Stimulated activated CD8-positive, alpha-beta memory T cell treated with anti-CD3 and anti-CD28 coated beads, Interleukin-15, amount 100 ng/mL, for 1 hour (primary cell): ENCODE results near the gene MORF4L1.
"Not testable (repeated sequence)": the region's sequence is repeated elsewhere in the genome, so short reads cannot be mapped to it uniquely, and the experiment has no call there.

Experiments
- DNase-seq: peaks from one replicate; pipeline ENCODE4 v3.0.0-alpha.2; 2020; ENCODE audit warnings: low read depth

The MORF4L1 gene

GRCh38 chr15:78859971-78860719 lies 12.5 kb upstream of the MORF4L1 start:
- peak; percentile 20 for DNase-seq

- DNase-seq, result not testable (repeated sequence)
Observed at GRCh38 chr15:78865585-78865984, 7.1 kb upstream of the MORF4L1 start.

GRCh38 chr15:78866031-78866430 lies 6.7 kb upstream of the MORF4L1 start:
- not testable (repeated sequence) for DNase-seq

DNA sequence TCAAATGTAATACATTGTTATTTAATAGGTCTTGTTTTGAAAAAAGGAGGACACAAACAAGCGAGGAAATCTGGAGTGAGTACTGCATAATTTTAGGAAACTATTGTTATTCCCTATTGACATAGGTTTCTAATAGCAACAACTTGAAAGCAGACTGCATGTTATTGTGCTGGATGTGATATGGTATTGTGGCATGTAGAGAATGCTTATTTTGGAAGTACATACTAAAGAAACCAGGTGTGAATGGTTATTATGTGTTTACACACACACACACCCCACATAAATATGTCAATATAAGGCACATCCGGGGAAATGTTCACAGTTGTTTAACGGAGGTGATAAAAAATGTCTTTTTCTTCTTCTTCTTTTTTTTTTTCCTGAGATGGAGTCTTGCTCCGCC lies 5.9 kb upstream of the MORF4L1 start:
- no peak for DNase-seq

DNA sequence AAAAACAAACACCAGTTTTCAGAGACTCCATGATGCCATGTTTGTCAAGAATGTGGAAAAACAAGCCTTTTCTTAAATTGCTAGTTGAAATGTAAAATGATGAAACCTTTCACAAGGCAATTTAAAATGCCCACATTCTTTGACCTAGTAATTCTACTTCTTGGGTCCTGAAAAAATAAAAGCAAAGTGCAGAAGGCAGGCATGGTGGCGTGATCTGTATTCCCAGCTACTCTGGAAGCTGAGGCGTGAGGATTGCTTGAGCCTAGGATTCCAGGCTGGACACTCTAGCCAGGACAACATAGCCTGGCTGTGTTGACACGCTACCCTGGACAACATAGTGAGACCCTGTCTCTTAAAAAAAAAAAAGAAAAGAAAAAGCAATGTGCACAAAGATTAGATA lies 4.3 kb upstream of the MORF4L1 start:
- no peak for DNase-seq

- DNase-seq, result not testable (repeated sequence)
Observed at GRCh38 chr15:78871483-78872127, 1.1 kb upstream of the MORF4L1 start.

- DNase-seq, result peak; percentile 68
Observed at GRCh38 chr15:78872972-78873792, 492 bp downstream of the MORF4L1 start.

DNA sequence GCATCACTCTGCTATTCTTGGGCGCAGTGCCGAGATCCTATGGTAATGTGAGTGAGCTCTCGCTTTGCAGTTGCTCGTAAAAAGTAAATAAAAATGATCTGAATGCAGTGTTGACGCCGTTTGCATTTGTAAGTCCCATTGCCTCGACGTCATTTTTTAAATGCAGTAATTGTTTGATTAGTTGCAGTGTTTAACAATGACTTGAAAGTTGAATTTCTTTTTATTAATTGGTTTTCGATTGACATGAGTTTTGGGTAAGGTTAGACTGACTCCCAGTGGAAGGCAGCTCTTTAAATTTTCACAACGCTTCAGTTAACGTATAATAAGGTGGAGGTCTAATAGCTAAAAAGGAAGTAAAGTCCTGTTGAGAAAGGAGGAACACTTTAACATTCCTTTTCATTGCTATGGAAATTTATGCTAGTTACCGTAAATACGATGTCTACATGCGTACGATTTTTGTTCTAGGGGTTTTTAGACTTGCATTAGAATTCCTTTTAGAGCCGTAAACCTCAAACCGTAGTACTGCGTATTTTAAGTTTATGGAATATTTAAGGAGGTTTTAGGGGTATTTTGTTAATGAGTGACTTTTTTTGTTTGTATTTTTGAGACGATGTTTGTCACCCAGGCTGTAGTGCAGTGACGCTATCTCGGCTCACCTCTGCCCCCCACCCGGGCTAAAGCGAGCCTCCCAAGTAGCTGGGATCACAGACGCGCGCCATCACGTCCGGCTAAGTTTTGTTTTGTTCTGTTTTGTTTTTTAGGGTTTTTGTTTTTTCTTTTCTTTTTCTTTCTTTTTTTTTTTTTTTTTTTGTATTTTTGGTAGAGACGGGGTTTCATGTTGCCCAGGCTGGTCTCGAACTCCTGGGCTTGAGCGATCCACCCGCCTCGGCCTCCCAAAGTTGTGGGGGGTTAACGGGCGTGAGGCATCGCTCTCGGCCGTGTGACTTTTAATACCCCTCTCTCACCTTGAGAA lies 1.4 kb downstream of the MORF4L1 start:
- no peak for DNase-seq

- no peak for DNase-seq
Observed at GRCh38 chr15:78875107-78875914, 2.6 kb downstream of the MORF4L1 start.

- not testable (repeated sequence) for DNase-seq
Observed at GRCh38 chr15:78876954-78877353, 4.3 kb downstream of the MORF4L1 start.

GRCh38 chr15:78878356-78878755 lies 5.7 kb downstream of the MORF4L1 start:
- no peak for DNase-seq

GRCh38 chr15:78879517-78880241 lies 7.0 kb downstream of the MORF4L1 start:
- DNase-seq, result no peak

- no peak for DNase-seq
Observed at GRCh38 chr15:78880242-78880533, 7.5 kb downstream of the MORF4L1 start.

GRCh38 chr15:78880813-78881212 lies 8.1 kb downstream of the MORF4L1 start:
- no peak for DNase-seq

DNA sequence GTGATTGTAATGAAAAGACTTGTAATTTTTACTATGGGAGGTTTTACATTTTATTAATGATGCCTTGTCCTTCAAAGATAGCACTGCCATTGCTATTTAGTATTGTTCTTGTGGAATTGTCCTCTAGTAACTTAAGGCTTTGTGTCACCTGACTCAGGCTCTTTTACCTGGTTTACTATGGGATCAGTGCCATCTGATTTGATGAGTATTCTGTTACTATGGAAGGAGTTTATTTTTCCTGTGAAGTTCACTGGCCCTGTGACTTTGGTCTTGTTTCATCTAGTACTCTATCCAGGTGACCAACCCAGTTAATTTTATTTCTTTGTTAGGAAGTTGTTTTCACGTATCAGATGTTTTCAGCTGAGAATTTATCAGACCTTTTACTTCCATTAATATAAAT lies 9.0 kb downstream of the MORF4L1 start:
- no peak for DNase-seq

GRCh38 chr15:78889000-78889399 lies 16.3 kb downstream of the MORF4L1 start:
- no peak for DNase-seq

- DNase-seq, result no peak
Observed at GRCh38 chr15:78893538-78893937, 20.8 kb downstream of the MORF4L1 start.

DNA sequence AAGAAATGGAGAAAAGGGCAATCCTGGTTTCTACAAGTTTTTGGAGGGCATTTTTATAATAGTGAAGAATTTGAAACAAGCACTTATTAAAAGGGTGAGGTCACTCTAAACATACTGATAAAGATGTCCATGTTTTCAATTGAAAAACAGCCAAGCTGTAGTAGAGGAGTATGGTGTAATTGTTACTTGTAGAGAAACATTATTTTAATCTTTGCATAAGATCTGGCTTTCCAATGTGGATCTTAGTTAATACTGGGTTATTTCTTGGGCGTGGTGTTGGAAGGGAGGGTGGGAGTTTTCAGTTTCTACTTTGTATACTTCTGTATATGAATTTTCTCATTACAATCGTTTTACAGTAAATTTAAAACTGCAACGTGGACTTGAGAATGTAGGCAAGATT lies 22.8 kb downstream of the MORF4L1 start:
- no peak for DNase-seq

DNA sequence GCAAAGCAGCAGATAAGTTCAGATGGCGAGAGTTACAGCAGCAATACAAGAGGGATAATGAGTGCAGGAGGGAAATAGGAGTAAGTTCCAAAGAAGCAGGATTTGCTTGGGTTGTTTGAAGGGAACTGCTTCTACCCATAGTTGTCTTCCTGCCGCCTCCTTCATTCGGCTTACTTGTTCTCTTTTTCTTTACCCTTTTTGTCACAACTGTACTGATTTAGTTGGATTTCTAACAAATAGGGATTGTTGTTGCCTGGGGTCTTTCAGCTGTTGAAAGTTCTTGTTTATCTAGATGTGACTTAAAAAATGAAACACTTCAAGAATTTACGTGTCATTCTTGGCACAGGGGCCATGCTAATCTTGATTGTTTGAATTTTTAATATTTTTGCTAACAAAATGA lies 25.9 kb downstream of the MORF4L1 start:
- DNase-seq, result no peak

DNA sequence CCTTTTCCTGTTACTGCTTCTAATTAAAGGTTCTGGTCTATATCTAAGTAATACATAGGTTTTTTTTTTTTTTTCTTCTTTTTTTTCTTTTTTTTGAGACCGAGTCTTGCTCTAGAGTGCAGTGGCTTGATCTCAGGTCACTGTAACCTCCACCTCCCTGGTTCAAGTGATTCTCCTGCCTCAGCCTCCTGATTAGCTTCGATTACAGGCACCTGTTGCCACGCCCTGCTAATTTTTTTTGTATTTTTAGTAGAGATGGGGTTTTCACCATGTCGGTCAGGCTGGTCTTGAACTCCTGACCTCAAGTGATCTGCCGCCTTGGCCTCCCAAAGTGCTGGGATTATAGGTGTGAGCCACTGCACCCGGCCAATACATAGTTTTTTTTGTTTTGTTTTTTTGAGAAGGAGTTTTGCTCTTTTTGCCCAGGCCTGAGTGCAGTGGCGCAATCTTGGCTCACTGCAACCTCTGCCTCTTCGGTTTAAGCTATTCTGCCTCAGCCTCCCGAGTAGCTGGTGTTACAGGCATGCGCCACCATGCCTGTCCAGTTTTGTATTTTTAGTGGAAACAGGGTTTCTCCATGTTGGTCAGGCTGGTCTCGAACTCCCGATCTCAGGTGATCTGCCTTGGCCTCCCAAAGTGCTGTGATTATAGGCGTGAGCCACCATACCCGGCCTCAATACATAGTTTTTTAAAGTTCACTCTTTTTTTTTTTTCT lies 28.3 kb downstream of the MORF4L1 start:
- not testable (repeated sequence) for DNase-seq
